Fibroblast of pulmonary artery (primary cell): Measurements from ENCODE around the gene SLC2A6.

Experiments used
- DNase-seq: peaks from one replicate; pipeline ENCODE4 v3.0.0-alpha.2; 2010; ENCODE audit warnings: low read depth
- H3K4me3 ChIP-seq: replicated peaks from 2 replicates; pipeline ENCODE4 v1.5.1; 2011; ENCODE audit warnings: low read depth, mild to moderate bottlenecking, control low read depth, low read length, moderate library complexity
- TF ChIP-seq, protein P1 (sequence below): IDR thresholded peaks from 2 replicates; pipeline ENCODE4 v1.5.1; 2011; ENCODE audit warnings: mild to moderate bottlenecking, control low read depth, low read length, inconsistent platforms; ENCODE audit errors: missing control alignments

The SLC2A6 gene

DNA sequence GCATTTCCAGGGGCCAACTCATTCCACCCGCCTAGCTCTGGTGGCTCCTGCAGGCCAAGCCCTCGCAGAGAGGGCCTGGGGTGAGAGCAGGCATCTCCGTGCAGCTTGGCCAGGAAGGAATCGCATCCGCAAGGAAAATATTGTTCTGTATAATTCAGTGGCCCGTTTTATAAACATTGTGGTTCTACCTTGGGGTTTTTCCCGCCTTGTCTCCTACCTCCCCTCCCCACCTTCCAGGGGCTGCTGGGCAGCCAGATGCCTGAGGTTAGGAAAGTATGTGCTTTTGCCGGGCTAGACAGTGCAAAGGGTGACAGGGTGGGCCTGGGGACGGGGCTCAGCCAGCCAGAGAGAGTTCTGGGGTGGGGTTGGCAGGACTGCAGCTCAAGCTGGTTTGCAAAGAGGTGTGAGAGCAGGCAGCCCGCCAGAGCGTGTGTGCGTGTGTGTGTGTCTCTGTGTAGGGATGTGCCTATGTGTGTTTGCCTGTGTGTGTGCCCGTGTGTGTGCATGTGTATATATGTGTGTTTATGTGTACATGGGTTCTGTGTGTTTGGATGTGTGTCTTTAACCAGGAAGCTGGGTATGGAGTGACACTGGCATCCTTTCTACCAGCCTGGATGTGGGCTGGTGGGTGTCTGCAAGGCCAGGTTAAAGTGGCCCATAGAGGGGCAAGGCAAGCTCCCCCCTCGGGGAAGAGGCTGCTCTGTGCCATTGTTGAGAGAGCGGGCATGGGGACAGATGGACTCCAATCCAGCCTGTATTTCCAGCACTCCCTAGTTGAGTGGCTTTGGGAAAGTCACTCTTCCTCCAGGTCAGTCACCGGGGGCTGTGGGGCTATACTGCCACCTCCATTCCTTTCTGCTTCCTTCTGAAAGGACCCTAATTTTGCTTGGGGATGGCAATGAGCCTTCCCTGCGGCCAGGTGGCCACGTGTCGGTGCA, 10.6 kb upstream of the SLC2A6 start:
- no peak overlapping the region for H3K4me3 ChIP-seq
- DNase-seq, result no peak
- TF ChIP-seq, protein P1, sequence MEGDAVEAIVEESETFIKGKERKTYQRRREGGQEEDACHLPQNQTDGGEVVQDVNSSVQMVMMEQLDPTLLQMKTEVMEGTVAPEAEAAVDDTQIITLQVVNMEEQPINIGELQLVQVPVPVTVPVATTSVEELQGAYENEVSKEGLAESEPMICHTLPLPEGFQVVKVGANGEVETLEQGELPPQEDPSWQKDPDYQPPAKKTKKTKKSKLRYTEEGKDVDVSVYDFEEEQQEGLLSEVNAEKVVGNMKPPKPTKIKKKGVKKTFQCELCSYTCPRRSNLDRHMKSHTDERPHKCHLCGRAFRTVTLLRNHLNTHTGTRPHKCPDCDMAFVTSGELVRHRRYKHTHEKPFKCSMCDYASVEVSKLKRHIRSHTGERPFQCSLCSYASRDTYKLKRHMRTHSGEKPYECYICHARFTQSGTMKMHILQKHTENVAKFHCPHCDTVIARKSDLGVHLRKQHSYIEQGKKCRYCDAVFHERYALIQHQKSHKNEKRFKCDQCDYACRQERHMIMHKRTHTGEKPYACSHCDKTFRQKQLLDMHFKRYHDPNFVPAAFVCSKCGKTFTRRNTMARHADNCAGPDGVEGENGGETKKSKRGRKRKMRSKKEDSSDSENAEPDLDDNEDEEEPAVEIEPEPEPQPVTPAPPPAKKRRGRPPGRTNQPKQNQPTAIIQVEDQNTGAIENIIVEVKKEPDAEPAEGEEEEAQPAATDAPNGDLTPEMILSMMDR, result no peak

DNA sequence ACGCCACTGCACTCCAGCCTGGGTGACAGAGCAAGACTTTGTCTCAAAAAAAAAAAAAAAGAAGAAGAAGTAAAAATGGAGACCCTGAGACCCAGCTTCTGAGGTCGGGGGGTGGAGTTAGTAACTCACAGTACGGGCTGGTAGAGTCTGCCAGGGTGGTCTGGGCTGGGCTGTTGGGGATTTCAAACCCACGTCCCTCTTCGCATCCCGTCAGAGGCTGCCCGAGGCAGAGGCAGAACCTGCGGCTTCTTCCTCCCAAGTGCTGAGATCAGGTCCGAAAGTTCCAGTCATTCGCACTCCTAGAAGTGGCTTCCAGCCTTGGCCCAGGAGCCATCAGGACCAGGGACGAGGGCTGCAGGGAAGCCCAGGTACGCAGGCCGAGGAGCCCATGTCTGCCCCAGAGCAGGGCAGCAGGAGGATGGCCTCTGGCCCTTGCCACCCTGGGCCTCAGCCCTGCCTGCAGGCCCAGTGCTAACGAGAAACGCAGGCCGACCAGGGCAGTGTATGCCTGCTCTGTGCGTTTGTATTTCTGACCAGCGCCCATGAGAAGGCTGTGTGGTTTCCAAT, 9.9 kb upstream of the SLC2A6 start:
- no peak for DNase-seq
- TF ChIP-seq, protein P1, result no peak

DNA sequence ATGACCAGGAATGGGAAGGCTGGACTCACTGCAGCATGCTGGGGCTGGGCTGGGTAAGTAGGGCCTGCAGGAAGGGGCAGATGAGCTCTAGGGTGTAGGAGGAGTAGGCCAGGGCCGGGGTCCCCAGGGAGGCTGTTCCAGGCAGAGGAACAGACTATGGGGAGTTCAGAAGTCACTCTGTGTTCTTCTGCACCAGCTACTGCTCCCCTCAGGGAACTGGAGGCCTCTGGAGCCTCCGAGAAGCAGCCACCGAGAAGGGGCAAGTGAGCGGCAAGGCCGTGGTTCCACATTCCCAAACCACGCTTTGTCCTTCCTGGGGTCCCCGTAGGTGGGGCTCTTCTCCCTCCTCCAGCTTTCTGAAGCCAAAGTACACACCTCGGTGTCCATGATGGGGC, 8.4 kb upstream of the SLC2A6 start:
- TF ChIP-seq, protein P1, result no peak
- no peak for DNase-seq
- no peak overlapping the region for H3K4me3 ChIP-seq

More for the DNA sequence above, 9.9 kb upstream of the SLC2A6 start:
- H3K4me3 ChIP-seq, result no peak overlapping the region

DNA sequence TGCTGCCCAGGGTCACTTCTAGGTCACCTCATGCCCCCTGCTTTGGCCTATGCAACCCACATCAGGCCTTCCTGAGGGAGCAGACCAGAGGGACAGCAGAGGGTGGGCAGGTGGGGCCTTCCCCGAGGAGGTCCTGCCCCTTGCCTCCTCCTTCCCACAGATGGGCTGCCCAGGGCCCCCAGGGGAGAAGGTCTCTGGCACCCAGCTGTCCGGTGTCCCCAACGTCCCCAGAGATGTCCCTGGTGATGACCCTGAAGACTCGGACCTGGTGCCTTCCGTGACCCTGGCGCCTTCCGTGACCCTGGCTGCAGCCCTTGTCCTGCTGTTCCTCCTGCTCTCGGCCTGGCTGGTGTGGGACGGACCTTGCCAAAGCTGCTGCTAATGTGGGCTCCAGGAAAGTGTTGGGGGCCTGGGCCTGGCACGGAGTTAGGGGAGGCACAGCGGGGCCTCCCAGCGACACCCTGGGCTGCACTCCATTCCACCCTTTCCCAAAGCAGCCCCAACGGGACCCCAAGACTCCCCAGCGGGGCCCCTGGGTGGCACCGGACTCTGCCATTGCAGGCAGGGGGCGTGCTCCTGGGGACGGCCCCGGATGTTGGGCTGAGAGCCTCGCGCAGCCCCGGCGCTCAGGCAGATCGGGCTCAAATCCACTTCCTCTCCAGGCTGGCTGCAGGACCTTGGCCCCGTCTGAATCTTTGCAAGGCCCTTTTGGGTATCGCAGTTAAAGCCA, 6.8 kb upstream of the SLC2A6 start:
- TF ChIP-seq, protein P1, result no peak
- no peak for DNase-seq
- H3K4me3 ChIP-seq, result no peak overlapping the region

DNA sequence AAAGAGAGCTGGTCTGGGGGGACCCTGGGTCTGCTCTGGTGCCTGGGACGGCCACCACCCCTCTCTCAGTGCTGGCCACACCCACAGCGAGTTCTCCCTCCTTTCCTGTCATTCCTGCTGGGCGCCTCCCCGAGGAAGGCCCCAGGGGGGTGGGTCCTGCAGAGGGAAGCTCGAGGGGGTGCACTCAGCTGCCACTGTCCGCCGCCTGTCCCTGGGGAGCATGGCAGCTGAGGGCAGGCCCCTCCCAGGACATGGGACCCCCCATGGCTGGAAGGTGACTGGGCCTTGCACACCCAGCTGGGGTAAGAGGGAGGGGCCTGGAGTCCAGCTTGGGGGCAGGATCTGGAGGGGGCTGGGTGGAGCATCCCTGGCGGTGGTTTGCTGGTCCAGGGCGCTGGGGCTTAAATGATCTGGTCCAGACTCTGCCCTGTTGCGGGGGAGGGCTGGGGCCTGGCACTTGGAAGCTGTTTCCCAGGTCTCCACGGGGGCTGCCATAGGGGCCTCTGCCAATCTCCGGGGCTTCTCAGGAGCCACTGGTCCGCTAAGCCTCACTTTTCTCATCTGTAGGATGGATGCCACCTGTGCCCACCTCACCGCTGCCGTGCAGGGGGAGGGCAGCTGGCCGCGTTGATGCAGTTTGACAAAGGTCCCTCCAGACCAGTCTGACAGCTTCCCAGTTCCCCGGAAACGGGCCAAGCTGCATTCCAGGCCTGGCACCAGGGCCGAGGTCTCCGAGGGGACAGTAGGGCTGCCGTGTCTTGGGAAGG, 6.0 kb upstream of the SLC2A6 start:
- no peak overlapping the region for H3K4me3 ChIP-seq
- TF ChIP-seq, protein P1, result no peak
- no peak for DNase-seq

DNA sequence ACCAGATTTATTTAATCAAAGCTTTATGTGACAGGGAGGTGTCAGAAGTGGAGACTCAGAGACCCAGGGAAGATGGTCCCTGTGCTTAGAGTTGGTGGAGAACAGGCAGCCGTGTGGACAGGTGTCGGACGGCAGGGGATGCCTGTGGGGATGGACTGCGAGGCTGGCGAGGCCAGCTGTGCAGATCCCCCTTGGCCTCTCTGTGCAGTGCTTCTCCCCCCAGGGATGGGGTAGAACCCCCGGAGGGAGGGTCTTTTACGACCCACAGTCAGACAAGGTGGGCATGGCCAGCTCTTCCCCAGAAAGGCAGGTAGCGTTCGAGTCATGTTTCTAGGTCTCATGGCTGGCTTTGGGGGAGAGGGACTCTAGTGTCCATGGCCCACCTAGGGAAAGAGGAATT, 4.7 kb upstream of the SLC2A6 start:
- DNase-seq, result no peak
- TF ChIP-seq, protein P1, result no peak
- H3K4me3 ChIP-seq, result no peak overlapping the region
